H9 (cell line): ENCODE measurements around the gene KIAA1328. TPM values are rescaled to one million over a fixed set of nuclear protein-coding genes. Genes with fewer than 3 reads are reported as not detected.

ENCODE experiments used
- DNase-seq: peaks from one replicate; pipeline ENCODE4 v3.0.0-alpha.2; 2017
- H2AFZ ChIP-seq: one replicate; pipeline ENCODE4 v1.6.1; 2013; ENCODE audit warnings: mild to moderate bottlenecking, low read length, control low read depth, moderate library complexity
- H2AK5ac ChIP-seq: 2 replicates; pipeline ENCODE4 v1.6.1; 2013; ENCODE audit warnings: low read length, control low read depth, mixed read lengths; ENCODE audit not compliant: insufficient read length
- H2BK120ac ChIP-seq: one replicate; pipeline ENCODE4 v1.6.1; 2013; ENCODE audit warnings: low read depth, mild to moderate bottlenecking, low read length, control low read depth, inconsistent platforms; ENCODE audit not compliant: poor library complexity, severe bottlenecking
- H2BK12ac ChIP-seq: 2 replicates; pipeline ENCODE4 v1.6.1; 2013; ENCODE audit warnings: low read length, control low read depth, mixed read lengths, low read depth; ENCODE audit not compliant: insufficient read length
- H2BK15ac ChIP-seq: 2 replicates; pipeline ENCODE4 v1.6.1; 2013; ENCODE audit warnings: low read depth, low read length, control low read depth
- H2BK20ac ChIP-seq: one replicate; pipeline ENCODE4 v1.6.1; 2013; ENCODE audit warnings: low read depth, mild to moderate bottlenecking, low read length, control low read depth, inconsistent platforms; ENCODE audit not compliant: poor library complexity, severe bottlenecking
- H2BK5ac ChIP-seq: 2 replicates; pipeline ENCODE4 v1.6.1; 2013; ENCODE audit warnings: low read length, control low read depth, mixed read lengths; ENCODE audit not compliant: insufficient read length
- H3K14ac ChIP-seq: 2 replicates; pipeline ENCODE4 v1.6.1; 2013; ENCODE audit warnings: low read length, control low read depth; ENCODE audit not compliant: insufficient read depth
- H3K18ac ChIP-seq: 2 replicates; pipeline ENCODE4 v1.6.1; 2013; ENCODE audit warnings: low read depth, mild to moderate bottlenecking, mixed read lengths, low read length, control low read depth; ENCODE audit not compliant: insufficient read length
- H3K23ac ChIP-seq: 2 replicates; pipeline ENCODE4 v1.6.1; 2013; ENCODE audit warnings: low read length, control low read depth, mixed read lengths, low read depth; ENCODE audit not compliant: insufficient read length
- H3K23me2 ChIP-seq: 2 replicates; pipeline ENCODE4 v1.6.1; 2013; ENCODE audit warnings: low read depth, mild to moderate bottlenecking, mixed read lengths, low read length, control low read depth; ENCODE audit not compliant: insufficient read length, poor library complexity, severe bottlenecking
- H3K27ac ChIP-seq: 2 replicates; pipeline ENCODE4 v1.5.1; 2013; ENCODE audit warnings: low read length, control low read depth, mixed read lengths, low read depth; ENCODE audit not compliant: insufficient read length
- H3K27me3 ChIP-seq: 2 replicates; pipeline ENCODE4 v1.6.1; 2013; ENCODE audit warnings: low read length, control low read depth, inconsistent platforms; ENCODE audit not compliant: insufficient read depth
- H3K4ac ChIP-seq: 2 replicates; pipeline ENCODE4 v1.6.1; 2013; ENCODE audit warnings: low read depth, mild to moderate bottlenecking, control low read depth, inconsistent platforms, low read length, moderate library complexity
- H3K4me1 ChIP-seq: 2 replicates; pipeline ENCODE4 v1.6.1; 2013; ENCODE audit warnings: low read length, control low read depth, inconsistent platforms; ENCODE audit not compliant: insufficient read depth
- H3K4me2 ChIP-seq: 2 replicates; pipeline ENCODE4 v1.6.1; 2013; ENCODE audit warnings: low read length, control low read depth, mixed read lengths; ENCODE audit not compliant: insufficient read length, insufficient read depth
- H3K56ac ChIP-seq: 2 replicates; pipeline ENCODE4 v1.6.1; 2013; ENCODE audit warnings: low read depth, mild to moderate bottlenecking, mixed read lengths, low read length, control low read depth; ENCODE audit not compliant: insufficient read length
- H3K79me1 ChIP-seq: 2 replicates; pipeline ENCODE4 v1.6.1; 2013; ENCODE audit warnings: low read depth, mild to moderate bottlenecking, moderate library complexity, low read length, control low read depth, inconsistent platforms; ENCODE audit not compliant: insufficient read depth, poor library complexity, severe bottlenecking
- H3K79me2 ChIP-seq: 2 replicates; pipeline ENCODE4 v1.6.1; 2013; ENCODE audit warnings: low read length, control low read depth, inconsistent platforms; ENCODE audit not compliant: insufficient read depth
- H3K9ac ChIP-seq: 2 replicates; pipeline ENCODE4 v1.6.1; 2013; ENCODE audit warnings: low read length, control low read depth, mixed read lengths; ENCODE audit not compliant: insufficient read length; ENCODE audit errors: extremely low read depth
- H3K9me3 ChIP-seq: one replicate; pipeline ENCODE4 v1.6.1; 2013; ENCODE audit warnings: low read depth, low read length, inconsistent platforms; ENCODE audit not compliant: control insufficient read depth
- H3T11ph ChIP-seq: one replicate; pipeline ENCODE4 v1.6.1; 2013; ENCODE audit warnings: mild to moderate bottlenecking, low read length, control low read depth, inconsistent platforms
- H4K20me1 ChIP-seq: one replicate; pipeline ENCODE4 v1.6.1; 2013; ENCODE audit not compliant: control insufficient read depth, insufficient read length, insufficient read depth
- H4K5ac ChIP-seq: 2 replicates; pipeline ENCODE4 v1.6.1; 2013; ENCODE audit warnings: low read depth, mild to moderate bottlenecking, mixed read lengths, low read length, control low read depth; ENCODE audit not compliant: insufficient read length
- H4K8ac ChIP-seq: replicated peaks from 2 replicates; pipeline ENCODE4 v1.6.1; 2013; ENCODE audit warnings: low read length, control low read depth, mixed read lengths, low read depth; ENCODE audit not compliant: insufficient read length
- H4K91ac ChIP-seq: 2 replicates; pipeline ENCODE4 v1.6.1; 2013; ENCODE audit warnings: low read depth, mild to moderate bottlenecking, moderate library complexity, mixed read lengths, low read length, control low read depth; ENCODE audit not compliant: insufficient read length
- H3K27ac Mint-ChIP-seq, 3 experiments: 2 replicates in 2 of 3; 3 replicates in 1 of 3; pipeline ENCODE4 v1.8.0; 2020 to 2021; ENCODE audit warnings: mixed read lengths in 3 of 3, mild to moderate bottlenecking in 1 of 3, moderate library complexity in 1 of 3
- H3K27me3 Mint-ChIP-seq: 2 replicates; pipeline ENCODE4 v1.8.0; 2021; ENCODE audit warnings: low read depth, mild to moderate bottlenecking, moderate library complexity, mixed read lengths
- H3K36me3 Mint-ChIP-seq, 3 experiments: 2 replicates in 2 of 3; 3 replicates in 1 of 3; pipeline ENCODE4 v1.8.0; 2020 to 2021; ENCODE audit warnings: low read depth in 3 of 3, mixed read lengths in 3 of 3; ENCODE audit not compliant: insufficient read depth in 1 of 3
- H3K4me1 Mint-ChIP-seq, 2 experiments: 2 replicates each; pipeline ENCODE4 v1.8.0; 2020; ENCODE audit warnings: mixed read lengths in 2 of 2
- H3K4me3 Mint-ChIP-seq, 2 experiments: 2 replicates in 1 of 2; 3 replicates in 1 of 2; pipeline ENCODE4 v1.8.0; 2020 to 2021; ENCODE audit warnings: mild to moderate bottlenecking in 2 of 2, mixed read lengths in 2 of 2, moderate library complexity in 1 of 2
- H3K9me3 Mint-ChIP-seq, 2 experiments: 2 replicates in 1 of 2; 3 replicates in 1 of 2; pipeline ENCODE4 v1.8.0; 2020; ENCODE audit warnings: mild to moderate bottlenecking in 2 of 2, mixed read lengths in 2 of 2, moderate library complexity in 1 of 2
- WGBS: extraction: QIAGEN DNeasy Blood & Tissue Kit; methylation state at CpG from one replicate; pipeline ENCODE4 v1.1.7; 2013; ENCODE audit warnings: missing lambda C conversion rate, low lambda C conversion rate, mixed read lengths; ENCODE audit not compliant: insufficient read length; ENCODE audit errors: extremely low coverage; 5-methylcytosine and 5-hydroxymethylcytosine counted together
- total RNA-seq: library from RNA; stranded (reverse); gene quantifications from 2 replicates; pipeline ENCODE4 v1.2.1, GENCODE V29; 2021
- TF ChIP-seq, protein P1 (sequence below): fragments of 200-600 bp; sonication (generic); conservative IDR thresholded peaks from 3 replicates; pipeline ENCODE4 v1.8.0; 2021; ENCODE audit warnings: antibody characterized with exemption, mild to moderate bottlenecking

The KIAA1328 gene
- total RNA-seq, 1 experiment from 2014 or later = 4.9 TPM

DNA sequence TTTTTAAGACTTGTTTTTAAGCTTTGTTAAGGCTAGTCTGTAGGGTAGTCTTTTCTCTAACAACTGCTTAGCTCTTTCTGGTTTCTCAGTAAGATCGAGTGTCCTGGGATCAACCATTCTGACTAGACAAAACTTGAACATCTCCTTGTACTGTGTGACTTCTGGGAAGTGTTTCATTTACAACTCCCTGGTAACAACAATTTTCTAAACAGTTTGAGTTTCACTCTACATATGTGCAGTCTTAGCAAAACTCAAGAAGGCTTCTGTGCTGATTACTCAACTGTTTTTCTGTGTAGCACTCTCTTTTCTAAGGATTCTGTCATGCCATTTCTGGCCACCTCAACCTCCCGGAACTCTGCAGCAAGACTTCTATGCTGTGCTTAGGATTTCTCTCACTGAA lies 204.5 kb downstream of the KIAA1328 start:
- Mint-ChIP-seq H3K9me3 (peaks cover 6 to 9% of the 10 kb centered on the region in 2 experiments), H3K27ac (peak overlapping the region in 1 of 3 experiments; percentile 19; a peak in 1 of 7 replicates)
- no CpG with 5 or more reads among the region's 2 CpGs for WGBS

More for the DNA sequence above, 204.5 kb downstream of the KIAA1328 start:
- Histone ChIP-seq H4K20me1 (no peaks in the 10 kb centered on the region), H3K4ac (no peak overlapping the region), H2AFZ (no peak overlapping the region), H3K79me1 (no peaks in the 10 kb centered on the region), H3K79me2 (no peaks in the 10 kb centered on the region), H2BK120ac (no peak overlapping the region), H3K18ac (no peak overlapping the region), H3K27me3 (no peaks in the 10 kb centered on the region), H3K27ac (no peak overlapping the region), H2BK5ac (no peak overlapping the region), H2BK12ac (no peak overlapping the region), H4K8ac (no peak overlapping the region), H3T11ph (no peak overlapping the region), H3K14ac (no peak overlapping the region), H2BK20ac (no peak overlapping the region), H3K9me3 (no peaks in the 10 kb centered on the region), H3K23me2 (no peaks in the 10 kb centered on the region), H3K4me2 (no peak overlapping the region), H2AK5ac (no peak overlapping the region), H3K9ac (no peak overlapping the region), H3K56ac (no peak overlapping the region), H3K4me1 (peaks cover 4% of the 10 kb centered on the region), H4K91ac (no peak overlapping the region), H3K23ac (no peak overlapping the region), H4K5ac (no peak overlapping the region), H2BK15ac (no peak overlapping the region)
- no peak for DNase-seq
- H3K4me1 Mint-ChIP-seq = peaks cover 12 to 13% of the 10 kb centered on the region in 2 experiments
- no peak overlapping the region for H3K4me3 Mint-ChIP-seq
- peaks cover 2 to 14% (median 4%) of the 10 kb centered on the region in 3 experiments; a peak in 6 of 7 replicates for H3K36me3 Mint-ChIP-seq
- TF ChIP-seq, protein P1, sequence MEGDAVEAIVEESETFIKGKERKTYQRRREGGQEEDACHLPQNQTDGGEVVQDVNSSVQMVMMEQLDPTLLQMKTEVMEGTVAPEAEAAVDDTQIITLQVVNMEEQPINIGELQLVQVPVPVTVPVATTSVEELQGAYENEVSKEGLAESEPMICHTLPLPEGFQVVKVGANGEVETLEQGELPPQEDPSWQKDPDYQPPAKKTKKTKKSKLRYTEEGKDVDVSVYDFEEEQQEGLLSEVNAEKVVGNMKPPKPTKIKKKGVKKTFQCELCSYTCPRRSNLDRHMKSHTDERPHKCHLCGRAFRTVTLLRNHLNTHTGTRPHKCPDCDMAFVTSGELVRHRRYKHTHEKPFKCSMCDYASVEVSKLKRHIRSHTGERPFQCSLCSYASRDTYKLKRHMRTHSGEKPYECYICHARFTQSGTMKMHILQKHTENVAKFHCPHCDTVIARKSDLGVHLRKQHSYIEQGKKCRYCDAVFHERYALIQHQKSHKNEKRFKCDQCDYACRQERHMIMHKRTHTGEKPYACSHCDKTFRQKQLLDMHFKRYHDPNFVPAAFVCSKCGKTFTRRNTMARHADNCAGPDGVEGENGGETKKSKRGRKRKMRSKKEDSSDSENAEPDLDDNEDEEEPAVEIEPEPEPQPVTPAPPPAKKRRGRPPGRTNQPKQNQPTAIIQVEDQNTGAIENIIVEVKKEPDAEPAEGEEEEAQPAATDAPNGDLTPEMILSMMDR = no peak
- H3K27me3 Mint-ChIP-seq = no peaks in the 10 kb centered on the region
